Heart left ventricle (tissue), 16 donors: ENCODE results near the gene DNAJC18. TPM values are rescaled to one million over a fixed set of nuclear protein-coding genes. Genes with fewer than 3 reads are reported as not detected.

Source experiments
- ATAC-seq, 4 donors: fragments of 200-7000 bp; cut with Tn5 transposase; one replicate each; pipeline ENCODE4 v1.9.1; 2020 to 2022; ENCODE audit warnings: moderate library complexity in 4 of 4, mild to moderate bottlenecking in 3 of 4, moderate number of reproducible peaks in 1 of 4
- DNase-seq, 5 donors: peaks; one replicate each; pipeline ENCODE4 v3.0.0-alpha.2; 2020
- H3K27ac ChIP-seq, 12 donors: fragments of 200-600 bp; sonication (generic) in 4 of 12; one replicate each; pipeline versions ENCODE4 v1.5.0 to v1.8.0; 2016 to 2022; ENCODE audit warnings: mild to moderate bottlenecking in 2 of 12
- H3K27me3 ChIP-seq, 9 donors: fragments of 200-600 bp; sonication (generic) in 2 of 9; one replicate each; pipeline versions ENCODE4 v1.5.1 to v1.8.0; 2016 to 2022; ENCODE audit warnings: mild to moderate bottlenecking in 3 of 9
- H3K36me3 ChIP-seq, 9 donors: fragments of 200-600 bp; sonication (generic) in 2 of 9; one replicate each; pipeline versions ENCODE4 v1.5.0 to v1.8.0; 2018 to 2022; ENCODE audit warnings: mild to moderate bottlenecking in 2 of 9
- H3K4me1 ChIP-seq, 12 donors: fragments of 200-600 bp; sonication (generic) in 4 of 12; one replicate each; pipeline versions ENCODE4 v1.5.0 to v1.8.0; 2016 to 2022; ENCODE audit warnings: mild to moderate bottlenecking in 3 of 12
- H3K4me3 ChIP-seq, 12 donors: fragments of 200-600 bp; sonication (generic) in 4 of 12; one replicate each; pipeline versions ENCODE4 v1.5.0 to v1.8.0; 2017 to 2022; ENCODE audit warnings: mild to moderate bottlenecking in 9 of 12, moderate library complexity in 4 of 12
- H3K9me3 ChIP-seq, 12 donors: fragments of 200-600 bp; sonication (generic) in 4 of 12; one replicate each; pipeline versions ENCODE4 v1.5.0 to v1.8.0; 2016 to 2022; ENCODE audit warnings: mild to moderate bottlenecking in 1 of 12
- POLR2A ChIP-seq, 2 donors: fragments of 450-650 bp; IDR thresholded peaks; one replicate each; pipeline ENCODE4 v1.6.1; 2017; ENCODE audit warnings: antibody characterized with exemption in 2 of 2, mild to moderate bottlenecking in 2 of 2, moderate library complexity in 2 of 2
- WGBS, 4 donors: extraction: QIAGEN DNeasy Blood & Tissue Kit in 2 of 4; methylation state at CpG; one replicate each; pipeline versions ENCODE4 v1.1.5 to v1.1.7; 2013 to 2018; 5-methylcytosine and 5-hydroxymethylcytosine counted together
- intact Hi-C, 10 donors: fragments of 100-400 bp; cut with DNase I; formaldehyde crosslinking; loops; one replicate each; pipeline versions ENCODE4 v1.11.1 to v1.14.2; 2022
- polyA plus RNA-seq, 2 donors: library from polyadenylated mRNA; stranded (reverse); fragments of 200-250 nt; gene quantifications; one replicate each; pipeline ENCODE4 v1.2.3, GENCODE V29; 2013
- total RNA-seq, 9 donors: library from RNA; depleted of rRNA in 2 of 9; stranded (reverse); fragments of >200 nt in 2 of 9; fragmentation: NEBNext Ultra II Directional in 3 of 9; extraction: Animal tissue kit (Norgen Biotek cat#: 25700) in 3 of 9; gene quantifications; one replicate each; pipeline versions ENCODE4 v1.1.0 to v1.2.4, GENCODE V29; 2016 to 2023
- TF ChIP-seq, protein P1 (sequence below), 12 donors: fragments of 200-600 bp; sonication (generic) in 4 of 12; IDR thresholded peaks; one replicate each; pipeline versions ENCODE4 v1.5.0 to v1.8.0; 2018 to 2022; ENCODE audit warnings: antibody characterized with exemption in 12 of 12, mild to moderate bottlenecking in 5 of 12
- donor health status: ischemic (EF 13 %, LVEDD 7.1; RV severe dilation, severe dysfunction).
- donor health status: healthy with polysubstance abuse.
- donor health status: DM: no; HTN: yes; CAD: no.
- donor health status: DM: no; HTN: no; CAD: no.
- donor health status: ischemic (EF 25% LVEDD 6.9; RV normal size, moderate dysfunction).
- donor health status: ischemic (EF 25% LVEDD 5.7; RV mildly dilated, moderate dysfunction).
- donor health status: healthy.
- donor health status: DM: yes; HTN: yes; CAD: no.
- donor health status: ischemic (EF 35%, LVEDD 5.7; RV mildly dilated, moderate dysfunction).
- donor health status: nonischemic (EF 11% LVEDD 7.7; RV severe dilation, severe dysfunction).
- donor health status: DM: yes; HTN: yes; CAD: no.
- donor health status: PGD.
- donor health status: ischemic (EF 29% LVEDD 5.4; RV normal size, mild dysfunction).
- donor health status: nonischemic (EF 23%, LVEDD 6.1; RV moderate dilation, normal function).

The DNAJC18 gene
- total and polyA plus RNA-seq, 11 donors, result 4.0 to 17.8 (median 9.1) TPM

DNA sequence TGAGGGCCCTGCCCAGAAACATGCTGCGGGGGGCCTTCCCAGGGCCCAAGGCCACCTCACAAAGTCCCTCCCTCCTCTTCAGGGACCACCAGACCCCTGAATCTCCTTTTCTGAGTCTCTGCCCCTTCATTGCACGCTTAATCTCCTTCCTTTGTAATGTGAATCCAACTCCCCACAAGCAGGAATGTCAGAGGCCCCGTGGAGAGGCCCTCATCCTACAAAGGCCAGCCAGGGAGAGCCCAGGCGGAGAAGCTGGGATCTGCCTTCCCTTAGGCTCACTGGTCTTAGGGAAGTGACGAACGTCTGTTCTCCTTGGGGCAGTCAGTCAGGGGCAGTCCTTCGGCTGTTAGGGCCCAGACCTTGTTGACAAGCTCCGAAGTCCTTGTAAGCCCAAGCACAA lies 33.8 kb upstream of the DNAJC18 start:
- DNase-seq (peak in 1 of 5 donors; percentile 14), ATAC-seq (peak in 2 of 4 donors; percentile 16 to 57)
- Histone ChIP-seq H3K27me3 (no peaks in the 10 kb centered on the region), H3K4me1 (peaks cover 0 to 71% (median 31%) of the 10 kb centered on the region in 12 donors), H3K9me3 (no peaks in the 10 kb centered on the region), H3K36me3 (peaks cover 0 to 35% (median 31%) of the 10 kb centered on the region in 9 donors), H3K27ac (peak overlapping the region in 11 of 12 donors; percentile 36 to 85 (median 70)), H3K4me3 (no peak overlapping the region)
- intact Hi-C loops, result no loop called here
- TF ChIP-seq, protein P1, sequence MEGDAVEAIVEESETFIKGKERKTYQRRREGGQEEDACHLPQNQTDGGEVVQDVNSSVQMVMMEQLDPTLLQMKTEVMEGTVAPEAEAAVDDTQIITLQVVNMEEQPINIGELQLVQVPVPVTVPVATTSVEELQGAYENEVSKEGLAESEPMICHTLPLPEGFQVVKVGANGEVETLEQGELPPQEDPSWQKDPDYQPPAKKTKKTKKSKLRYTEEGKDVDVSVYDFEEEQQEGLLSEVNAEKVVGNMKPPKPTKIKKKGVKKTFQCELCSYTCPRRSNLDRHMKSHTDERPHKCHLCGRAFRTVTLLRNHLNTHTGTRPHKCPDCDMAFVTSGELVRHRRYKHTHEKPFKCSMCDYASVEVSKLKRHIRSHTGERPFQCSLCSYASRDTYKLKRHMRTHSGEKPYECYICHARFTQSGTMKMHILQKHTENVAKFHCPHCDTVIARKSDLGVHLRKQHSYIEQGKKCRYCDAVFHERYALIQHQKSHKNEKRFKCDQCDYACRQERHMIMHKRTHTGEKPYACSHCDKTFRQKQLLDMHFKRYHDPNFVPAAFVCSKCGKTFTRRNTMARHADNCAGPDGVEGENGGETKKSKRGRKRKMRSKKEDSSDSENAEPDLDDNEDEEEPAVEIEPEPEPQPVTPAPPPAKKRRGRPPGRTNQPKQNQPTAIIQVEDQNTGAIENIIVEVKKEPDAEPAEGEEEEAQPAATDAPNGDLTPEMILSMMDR (IDR thresholded peaks at IDR 0.05), result no peak
- TF ChIP-seq POLR2A (IDR thresholded peaks at IDR 0.05), result no peak
- 50 to 69% (median 65%) methylated on average over 8 of the region's 8 CpGs for WGBS, 4 donors

DNA sequence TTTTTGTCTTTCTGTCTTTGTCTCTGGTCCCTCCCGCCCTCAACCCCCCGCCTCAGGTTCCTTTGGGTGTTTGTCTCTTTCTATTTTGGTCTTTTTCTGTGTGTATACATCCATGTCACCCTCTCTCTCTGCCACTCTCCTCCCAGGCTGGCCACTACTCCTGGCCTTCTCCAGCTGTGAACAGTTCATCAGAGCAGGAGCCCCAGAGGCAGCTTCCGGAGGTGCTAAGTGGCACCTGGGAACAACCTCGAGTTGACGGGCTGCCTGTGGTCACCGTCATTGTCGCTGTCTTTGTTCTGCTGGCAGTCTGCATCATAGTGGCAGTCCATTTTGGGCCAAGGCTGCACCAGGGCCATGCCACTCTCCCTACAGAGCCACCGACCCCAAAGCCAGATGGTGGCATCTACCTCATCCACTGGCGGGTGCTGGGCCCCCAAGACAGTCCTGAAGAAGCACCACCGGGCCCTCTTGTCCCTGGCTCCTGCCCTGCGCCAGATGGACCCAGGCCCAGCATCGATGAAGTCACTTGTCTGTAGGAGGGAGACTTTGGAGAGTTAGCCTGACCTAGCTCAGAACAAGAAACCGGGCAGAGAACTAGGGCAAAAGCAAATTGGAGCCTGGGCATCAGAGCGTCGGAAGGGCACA lies 33.2 kb upstream of the DNAJC18 start:
- H3K27ac ChIP-seq, result peak overlapping the region in 9 of 12 donors; percentile 46 to 85 (median 71)
- 80 to 87% (median 84%) methylated on average over 14 to 15 of the region's 15 CpGs for WGBS, 4 donors

DNA sequence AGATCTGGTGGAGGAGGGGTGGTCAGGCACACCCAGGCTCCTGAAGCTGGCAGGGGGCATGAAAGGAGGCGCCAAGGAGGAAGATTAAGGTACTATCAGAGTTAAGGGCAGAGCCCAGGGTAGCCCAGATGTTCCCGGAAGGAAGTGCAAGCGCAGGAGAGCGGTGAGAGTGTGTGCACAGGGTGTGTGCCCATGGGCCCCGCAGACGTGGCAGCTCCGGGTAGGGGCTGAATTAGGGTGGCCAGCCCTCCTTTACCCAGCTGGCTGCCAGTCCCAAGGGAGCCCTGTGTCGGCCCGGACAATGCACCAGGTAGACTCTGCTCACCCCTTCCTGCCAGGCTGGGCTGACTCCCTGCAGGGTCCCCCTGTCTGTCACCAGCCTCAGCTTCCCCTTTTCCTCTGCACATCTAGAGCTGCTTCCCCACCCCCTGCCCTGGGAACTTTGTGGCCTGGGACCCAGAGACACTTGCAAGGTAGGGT lies 31.5 kb upstream of the DNAJC18 start, which contains the start of gene SMIM33:
SMIM33 (plus strand) TSS at position 184 of the 480 bp plus-strand sequence; CDS start at position 302, 118 bp downstream.
- H3K4me3 ChIP-seq, result peak within 1 kb of the TSS in 1 of 12 donors; percentile 40
- H3K27ac ChIP-seq, result peak within 1 kb of the TSS in 1 of 12 donors; percentile 62
- H3K4me1 ChIP-seq, result peaks cover 0 to 57% (median 31%) of the 10 kb centered on the region in 12 donors
- ATAC-seq (peak in 2 of 4 donors; percentile 12 to 14), DNase-seq (no peak)
- H3K9me3 ChIP-seq, result no peaks in the 10 kb centered on the region
- intact Hi-C loops, result no loop called here
- no peaks in the 10 kb centered on the region for H3K27me3 ChIP-seq
- peaks cover 0 to 12% (median 9%) of the 10 kb centered on the region in 9 donors for H3K36me3 ChIP-seq
- TF ChIP-seq, protein P1 (IDR thresholded peaks at IDR 0.05), result no peak
- no peak for TF ChIP-seq POLR2A (IDR thresholded peaks at IDR 0.05)
- WGBS, 4 donors, result 51 to 81% (median 65%) methylated on average over 7 to 9 of the region's 9 CpGs

More for the DNA sequence above, 33.2 kb upstream of the DNAJC18 start:
- TF ChIP-seq POLR2A (IDR thresholded peaks at IDR 0.05), result no peak
- TF ChIP-seq, protein P1 (IDR thresholded peaks at IDR 0.05), result no peak
- ATAC-seq (no peak), DNase-seq (peak in 1 of 5 donors; percentile 37)
- Histone ChIP-seq H3K9me3 (no peaks in the 10 kb centered on the region), H3K4me3 (no peak overlapping the region), H3K4me1 (peaks cover 0 to 65% (median 31%) of the 10 kb centered on the region in 12 donors), H3K36me3 (peaks cover 0 to 29% (median 25%) of the 10 kb centered on the region in 9 donors), H3K27me3 (no peaks in the 10 kb centered on the region)
- intact Hi-C loops, result no loop called here

DNA sequence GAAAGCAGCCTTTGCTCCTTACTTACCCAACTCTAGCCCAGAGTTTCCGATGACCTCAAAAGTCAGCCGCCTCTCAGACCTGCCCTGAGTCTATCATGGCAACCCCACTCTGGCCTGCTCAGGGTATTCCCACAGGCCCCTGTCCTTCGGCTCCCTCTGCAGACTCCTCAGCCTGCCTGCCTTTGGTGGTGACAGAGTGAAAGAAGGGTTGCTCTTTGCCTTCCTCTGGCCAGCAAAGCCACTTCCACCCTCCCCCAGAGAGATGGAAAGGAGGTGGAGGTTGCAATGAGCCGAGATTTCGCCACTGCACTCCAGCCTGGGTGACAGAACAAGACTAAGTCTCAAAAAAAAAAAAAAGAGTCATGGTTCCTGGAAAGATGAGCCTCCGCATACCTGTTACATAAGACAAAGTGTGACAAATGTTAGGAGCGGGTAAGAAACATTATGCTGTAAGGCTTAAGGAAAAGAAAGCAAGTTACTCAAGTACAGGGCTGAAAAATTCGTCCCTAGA lies 29.2 kb upstream of the DNAJC18 start:
- DNase-seq, result peak in 1 of 5 donors; percentile 39
- no peak for ATAC-seq
- intact Hi-C loops, result no loop called here
- TF ChIP-seq, protein P1 (IDR thresholded peaks at IDR 0.05), result no peak
- no peak for TF ChIP-seq POLR2A (IDR thresholded peaks at IDR 0.05)
- 82 to 89% (median 86%) methylated on average over 8 of the region's 8 CpGs for whole genome bisulfite sequencing, 4 donors
- Histone ChIP-seq H3K4me3 (no peak overlapping the region), H3K9me3 (no peaks in the 10 kb centered on the region), H3K36me3 (no peaks in the 10 kb centered on the region), H3K27ac (no peak overlapping the region), H3K27me3 (no peaks in the 10 kb centered on the region), H3K4me1 (peaks cover 0 to 33% (median 11%) of the 10 kb centered on the region in 12 donors)
